Stimulated activated CD8-positive, alpha-beta memory T cell treated with anti-CD3 and anti-CD28 coated beads, Interleukin-12 subunit alpha, Interleukin-12 subunit beta, amount 100 ng/mL, for 24 hours (primary cell): ENCODE measurements around the gene PDP2.
"Not testable (repeated sequence)": the region's sequence is repeated elsewhere in the genome, so short reads cannot be mapped to it uniquely, and the experiment has no call there.

Experiments
- DNase-seq: peaks from one replicate; pipeline ENCODE4 v3.0.0-alpha.2; 2020; ENCODE audit errors: extremely low read depth

PDP2 gene

DNA sequence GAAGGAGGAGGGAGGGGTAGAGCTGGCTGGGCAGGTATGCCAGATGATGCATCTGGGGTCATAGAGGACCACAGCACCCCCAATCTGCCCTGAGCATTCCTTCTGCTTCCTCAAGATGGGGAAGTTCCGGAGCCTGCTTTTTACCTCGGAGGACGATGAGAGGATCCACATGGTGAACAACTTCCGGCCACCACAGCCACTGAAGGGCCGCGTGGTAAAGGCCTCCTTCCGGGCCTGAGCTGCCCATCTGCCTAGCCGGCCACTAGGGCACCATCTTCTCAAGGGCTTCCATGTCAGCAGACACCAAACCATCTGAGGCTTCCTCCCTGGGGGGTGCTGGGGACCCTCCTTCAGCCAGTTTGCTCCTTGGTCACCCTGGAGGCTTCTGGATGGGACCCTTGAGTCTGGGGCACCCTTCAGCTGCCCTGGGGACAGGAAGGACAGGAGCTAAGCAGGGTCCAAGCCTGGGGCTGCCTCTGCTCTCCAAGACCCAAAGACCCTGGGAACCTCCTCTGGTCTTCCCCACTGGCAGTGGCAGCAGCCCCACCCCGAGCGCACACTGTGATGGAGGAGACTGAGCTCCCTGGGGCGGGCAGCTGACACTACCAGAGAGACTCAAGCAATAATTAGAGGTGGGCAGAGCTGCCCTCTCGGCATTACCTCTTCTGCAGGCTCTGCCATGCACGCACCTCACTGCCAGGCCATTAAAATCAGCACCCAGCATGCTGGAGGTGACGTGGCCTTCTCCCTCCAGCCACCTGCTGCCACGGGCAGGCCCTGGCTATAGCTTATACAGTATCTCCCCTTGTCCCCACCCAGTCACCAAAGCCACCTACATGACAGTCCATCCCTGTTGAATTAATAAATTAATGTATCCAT, 26.8 kb upstream of the PDP2 start:
- DNase-seq = no peak

DNA sequence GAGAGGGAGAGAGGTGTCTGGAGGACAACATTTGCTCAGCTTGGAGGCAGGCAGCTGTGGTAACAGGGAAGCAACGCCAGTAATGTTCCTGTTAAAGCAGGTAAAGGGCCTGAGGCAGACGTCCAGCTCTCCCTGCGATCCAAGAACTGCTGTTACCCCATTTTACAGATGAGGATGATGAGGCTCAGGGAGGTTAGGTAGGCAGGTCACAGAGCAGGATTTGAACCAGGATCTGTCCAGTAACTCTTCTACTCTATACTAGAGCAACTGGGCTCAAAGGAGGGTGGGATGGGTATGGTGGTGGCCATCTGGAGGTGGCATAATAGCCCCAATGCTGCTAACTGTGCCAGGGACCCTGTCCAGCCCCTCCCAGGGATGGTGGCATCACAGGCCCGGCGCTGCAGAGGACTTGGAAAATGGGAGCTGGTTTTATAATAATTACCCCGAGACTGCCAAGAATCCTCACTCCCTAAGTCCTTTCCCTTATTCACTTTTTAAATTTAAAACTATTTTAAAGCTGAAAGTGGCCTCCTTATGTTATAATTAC, 24.1 kb upstream of the PDP2 start:
- DNase-seq = no peak

DNA sequence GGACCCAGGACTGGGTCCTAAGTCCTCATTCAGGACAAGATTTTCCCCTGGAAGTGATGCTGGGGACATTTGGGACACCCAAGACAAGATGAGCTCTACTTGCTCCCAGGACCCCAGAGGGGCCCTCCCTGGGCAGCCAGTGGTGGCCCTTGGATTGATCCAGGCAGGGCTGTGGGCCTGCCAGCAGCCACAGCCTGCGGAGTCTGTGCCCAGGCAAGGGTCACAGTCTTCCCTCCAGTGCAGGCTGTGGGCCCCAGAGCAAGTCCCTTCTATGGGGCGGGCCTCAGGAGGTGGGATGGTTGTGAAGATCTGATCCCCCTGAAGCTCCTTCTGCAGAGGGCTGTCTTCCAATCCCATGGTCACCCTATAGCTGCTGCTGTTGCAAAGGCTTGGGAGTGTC, 23.5 kb upstream of the PDP2 start:
- no peak for DNase-seq

DNA sequence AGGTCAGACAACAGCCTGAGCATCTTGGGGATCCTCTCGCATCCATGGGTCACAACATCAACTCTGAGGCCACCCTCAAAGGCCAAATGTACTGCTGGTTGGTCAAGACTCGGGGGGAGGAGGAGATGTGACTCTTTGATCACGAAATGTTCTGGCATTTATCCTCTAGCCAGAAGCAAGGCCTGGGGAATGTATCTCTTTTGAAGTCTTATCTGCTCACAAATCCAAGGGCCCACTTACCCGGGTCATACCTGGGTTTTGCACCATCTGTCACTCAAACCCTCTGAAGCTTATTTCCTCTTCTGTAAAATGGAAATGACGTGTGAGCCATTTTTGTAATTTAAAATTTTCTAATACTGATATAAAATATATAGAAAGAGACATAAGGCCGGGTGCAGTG, 22.9 kb upstream of the PDP2 start:
- DNase-seq = no peak

DNA sequence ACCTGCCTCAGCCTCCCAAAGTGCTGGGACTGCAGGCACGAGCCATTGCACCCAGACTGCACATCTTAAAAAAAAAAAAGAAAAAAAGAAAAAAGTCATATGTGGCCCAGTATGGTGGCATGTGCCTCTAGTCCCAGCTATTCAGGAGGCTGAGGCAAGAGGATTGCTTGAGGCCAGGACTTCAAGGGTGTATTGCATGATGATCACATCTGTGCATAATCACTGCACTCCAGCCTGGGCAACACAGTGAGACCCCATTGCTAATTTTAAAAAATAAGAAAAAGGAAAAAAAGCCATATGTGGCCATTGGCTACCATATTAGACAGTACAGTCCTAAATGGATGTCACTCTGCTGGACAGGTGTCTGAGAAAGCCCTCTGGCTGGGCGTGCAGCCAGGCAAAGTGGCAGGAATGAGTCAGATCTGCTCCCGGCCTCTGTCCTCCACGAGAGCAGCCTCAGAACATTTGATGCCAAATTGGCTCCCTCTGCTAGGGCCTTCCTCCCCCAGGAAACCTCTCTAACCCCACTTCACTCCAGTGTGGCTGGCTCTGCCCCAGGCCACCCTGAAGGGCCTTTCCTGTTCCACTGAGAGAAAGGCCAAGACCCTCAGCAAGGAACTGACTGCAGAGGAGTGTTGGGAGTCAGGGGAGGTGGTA, 21.4 kb upstream of the PDP2 start:
- DNase-seq = no peak

DNA sequence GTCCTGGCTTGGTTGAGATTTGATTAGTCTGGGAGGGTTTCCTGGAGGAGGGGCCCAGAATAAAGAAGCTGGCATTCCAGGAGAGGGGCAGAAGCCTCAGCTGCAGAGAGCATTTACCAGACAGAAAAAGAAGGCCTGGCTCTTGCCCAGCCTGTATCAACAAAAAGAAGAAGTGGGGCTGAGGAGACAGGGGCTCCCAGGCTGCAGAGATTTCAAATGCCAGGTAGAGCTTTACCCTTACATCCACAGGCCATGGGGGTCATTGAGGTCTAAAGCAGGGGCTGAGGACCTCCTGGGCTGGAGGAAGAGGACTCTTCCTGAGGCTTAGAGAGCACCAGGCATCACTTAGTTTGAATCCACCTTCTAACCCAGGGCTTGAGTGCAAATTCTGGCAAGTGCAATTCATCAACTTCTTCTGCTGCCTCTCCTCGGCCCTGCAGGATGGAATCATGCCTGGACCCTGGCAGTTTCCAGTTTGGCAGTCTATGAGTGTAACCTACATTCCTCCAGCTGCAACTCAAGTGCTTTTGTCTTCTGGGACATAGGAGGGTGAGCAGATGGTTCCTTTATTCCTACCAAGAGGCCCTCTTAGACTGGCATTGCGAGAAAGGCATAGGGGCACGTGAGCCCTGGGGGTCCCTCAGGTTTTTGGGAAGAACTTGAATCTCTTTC, 20.8 kb upstream of the PDP2 start:
- DNase-seq = no peak

DNA sequence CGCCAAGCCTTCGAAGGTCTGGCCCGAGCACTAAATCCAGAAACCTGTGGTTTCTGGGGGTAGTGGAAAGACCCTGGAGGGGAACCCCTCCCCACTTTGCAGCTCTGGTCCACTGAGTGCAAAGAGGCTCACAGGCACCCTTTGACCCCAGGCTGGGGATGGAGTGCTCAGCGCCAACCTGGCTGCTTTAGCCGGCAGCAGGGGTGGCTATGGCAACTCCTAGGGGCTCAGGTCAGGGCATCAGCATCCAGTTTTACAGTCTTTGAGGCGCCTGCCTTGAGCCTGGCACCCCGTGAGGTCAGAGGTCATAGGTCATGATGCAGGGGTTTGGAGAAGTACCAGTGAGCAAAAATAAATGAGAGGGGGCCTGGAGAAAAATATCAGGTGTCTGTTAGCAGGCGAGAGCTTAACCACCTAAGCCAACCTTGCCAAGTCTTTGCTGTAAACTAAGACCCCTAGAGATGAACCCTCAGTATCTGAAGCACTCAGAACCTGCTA, 18.2 kb upstream of the PDP2 start:
- DNase-seq = no peak

DNA sequence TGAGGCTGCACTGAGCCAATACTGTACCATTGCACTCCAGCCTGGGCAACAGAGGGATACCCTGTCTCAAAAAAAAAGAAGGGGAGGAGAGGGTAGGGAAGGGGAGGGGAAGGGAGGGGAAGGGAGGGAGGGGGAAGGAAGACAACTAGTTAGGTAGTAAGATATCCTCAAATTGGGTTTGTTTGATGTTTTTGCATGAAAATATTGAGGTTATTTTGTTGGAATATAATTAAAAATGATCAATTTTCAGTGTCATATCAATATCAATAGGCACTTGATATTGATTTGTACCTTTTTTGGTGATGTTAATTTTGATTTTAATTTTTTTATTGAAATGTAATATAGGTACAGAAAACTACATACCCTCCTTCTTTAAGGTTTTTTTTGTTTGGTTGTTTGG, 16.6 kb upstream of the PDP2 start:
- no peak for DNase-seq

DNA sequence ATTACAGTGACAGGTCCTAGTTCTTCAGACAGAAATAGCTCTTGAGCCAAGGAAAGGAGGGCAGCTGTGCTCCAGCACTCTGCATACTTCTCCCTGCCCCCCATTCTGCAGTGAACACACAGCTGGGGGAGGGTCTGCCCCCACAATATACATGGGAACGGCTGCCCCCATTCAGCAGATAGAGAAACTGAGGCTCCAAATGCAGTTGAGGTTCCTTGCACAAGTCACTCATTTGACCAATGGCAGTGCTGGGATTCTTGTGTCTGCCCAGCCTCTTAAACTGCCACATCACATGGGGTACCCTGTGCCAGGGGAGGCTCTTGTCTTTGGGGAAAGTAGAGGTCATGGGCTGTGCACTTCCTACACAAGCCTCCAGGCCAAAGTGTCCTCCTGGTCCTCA, 10.9 kb upstream of the PDP2 start:
- no peak for DNase-seq

DNA sequence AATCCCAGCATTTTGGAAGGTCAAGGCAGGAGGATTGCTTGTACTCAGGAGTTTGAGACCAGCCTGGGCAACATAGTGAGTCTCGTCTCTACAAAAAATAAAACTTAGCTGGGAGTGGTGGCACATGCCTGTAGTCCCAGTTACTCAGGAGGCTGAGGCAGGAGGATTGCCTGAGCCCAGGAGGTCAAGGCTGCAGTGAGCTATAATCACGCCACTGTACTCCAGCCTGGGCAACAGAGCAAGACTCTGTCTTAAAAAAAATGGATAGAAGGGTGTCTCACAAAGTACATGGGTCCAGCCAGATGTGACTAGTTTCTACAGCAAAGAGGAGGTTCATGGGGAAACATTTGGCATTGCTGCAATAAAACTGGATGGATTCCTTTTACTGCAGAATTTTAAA, 9.0 kb upstream of the PDP2 start:
- DNase-seq = not testable (repeated sequence)

DNA sequence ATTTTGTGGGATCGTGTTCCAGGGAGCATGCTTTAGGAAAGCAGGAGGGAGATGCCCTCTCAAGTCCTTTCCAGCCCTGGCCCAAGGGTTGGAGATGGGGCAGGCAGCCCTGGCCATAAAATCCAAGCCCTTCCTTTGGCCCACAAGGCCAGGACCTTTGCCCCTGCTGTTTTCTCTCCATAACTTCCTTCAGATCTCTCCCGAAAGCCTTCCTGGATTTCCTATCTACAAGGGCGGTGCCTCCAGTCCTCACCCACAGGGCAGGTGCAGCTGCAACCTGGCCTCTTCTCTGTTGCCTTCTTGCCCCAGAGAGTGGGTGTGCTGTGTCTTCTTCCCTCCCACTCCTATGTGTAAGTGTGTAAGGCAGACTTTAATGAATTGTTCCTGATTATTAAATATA, 8.5 kb upstream of the PDP2 start:
- no peak for DNase-seq

DNA sequence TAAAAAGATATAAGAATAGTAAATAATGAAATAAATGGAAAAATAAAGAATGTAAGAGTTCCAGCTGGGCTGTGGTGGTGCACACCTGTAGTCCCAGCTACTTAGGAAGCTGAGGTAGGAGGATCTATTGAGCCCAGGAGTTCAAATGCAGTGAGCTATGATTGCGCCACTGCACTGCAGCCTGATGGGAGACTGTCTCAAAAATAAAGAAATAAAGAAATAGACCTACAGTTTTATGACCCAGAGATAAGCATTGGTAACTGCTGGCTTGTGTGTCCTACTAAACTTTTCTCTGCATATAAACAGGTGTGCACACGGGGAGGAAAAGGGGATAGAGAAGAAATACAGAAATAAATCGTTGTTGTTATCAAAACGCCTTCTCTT, 7.8 kb upstream of the PDP2 start:
- no peak for DNase-seq

DNA sequence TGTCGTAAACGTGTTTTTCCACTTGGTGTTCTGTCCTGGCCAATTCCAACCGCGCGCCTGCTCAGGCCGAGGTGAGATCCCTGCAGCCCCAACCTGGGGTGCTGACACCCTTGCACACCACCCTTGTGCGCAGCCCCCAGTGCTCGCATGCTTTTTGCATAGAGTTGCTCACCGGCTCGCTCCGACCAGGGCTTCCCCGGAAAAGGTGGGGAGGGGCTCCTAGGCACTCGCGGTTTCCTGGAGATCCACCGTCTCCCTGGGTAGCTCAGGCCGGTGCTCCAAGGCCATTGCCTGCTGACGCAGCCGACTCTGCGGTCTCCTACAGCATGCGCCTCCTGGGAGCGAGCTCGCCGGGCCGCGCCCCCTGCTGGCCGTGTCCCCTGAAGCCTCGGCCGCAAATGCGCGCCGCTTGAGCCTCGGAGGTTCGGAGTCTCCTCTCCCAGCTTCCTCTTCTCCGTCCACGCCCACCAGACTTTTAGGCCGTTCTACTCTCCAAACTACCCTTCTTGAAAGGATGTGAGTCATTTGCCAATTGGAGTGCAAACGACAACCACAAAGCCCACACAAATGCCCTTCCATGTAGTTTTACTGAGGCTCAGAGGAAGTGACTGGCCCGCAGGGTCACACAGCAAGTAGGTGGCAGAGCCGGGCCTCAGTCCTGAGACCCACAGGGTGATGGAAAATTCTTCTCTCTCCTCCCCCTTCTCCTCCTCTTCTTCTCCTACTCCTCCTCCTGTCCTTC, 7.2 kb upstream of the PDP2 start:
- DNase-seq = peak; percentile 80

DNA sequence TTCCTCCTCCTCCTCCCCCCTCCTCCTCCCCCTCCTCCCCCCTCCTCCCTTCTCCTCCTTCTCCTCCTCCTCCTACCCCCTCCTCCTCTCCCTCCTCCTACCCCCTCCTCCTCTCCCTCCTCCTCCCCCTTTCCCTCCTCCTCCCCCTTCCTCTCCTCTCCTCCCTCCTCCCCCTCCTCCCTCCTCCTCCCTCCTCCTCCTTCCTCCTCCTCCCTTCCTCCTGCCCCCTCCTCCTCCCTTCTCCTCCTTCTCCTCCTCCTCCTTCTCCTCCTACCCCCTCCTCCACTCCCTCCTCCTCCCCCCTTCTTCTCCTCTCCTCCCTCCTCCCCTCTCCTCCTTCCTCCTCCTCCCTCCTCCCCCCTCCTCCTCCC, 6.6 kb upstream of the PDP2 start:
- no peak for DNase-seq

DNA sequence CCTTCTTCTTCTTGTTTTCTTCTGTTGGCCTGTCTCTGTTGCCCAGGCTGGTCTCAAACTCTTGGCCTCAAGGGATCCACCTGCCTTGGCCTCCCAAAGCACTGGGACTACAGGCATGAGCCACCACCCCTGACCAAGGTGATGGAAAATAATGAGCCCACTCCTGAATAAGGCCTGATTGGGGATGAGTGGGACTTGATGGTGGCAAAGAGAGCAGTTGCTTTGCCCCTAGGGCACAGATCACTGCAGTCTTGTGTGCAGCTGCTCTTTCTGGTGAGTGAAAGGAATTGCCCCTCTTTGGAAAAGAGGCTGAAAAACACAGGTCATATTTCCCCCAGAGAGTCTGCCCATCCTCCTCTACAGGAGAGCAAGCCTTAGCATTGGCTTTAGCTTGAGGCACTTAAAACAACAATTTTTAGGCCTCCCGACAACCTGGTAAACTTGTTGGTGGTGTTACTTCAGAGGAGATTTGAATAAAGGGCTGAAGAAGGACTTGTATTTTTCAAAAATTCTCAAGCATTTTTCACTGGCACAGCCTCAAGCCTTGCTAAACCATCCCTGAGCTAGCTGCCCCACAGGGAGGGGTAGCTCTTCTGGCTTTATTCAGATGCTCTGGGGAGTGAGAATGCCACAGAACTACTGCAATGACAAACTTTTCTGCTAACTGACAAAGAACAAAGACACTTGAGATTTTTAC, 6.1 kb upstream of the PDP2 start:
- no peak for DNase-seq

DNA sequence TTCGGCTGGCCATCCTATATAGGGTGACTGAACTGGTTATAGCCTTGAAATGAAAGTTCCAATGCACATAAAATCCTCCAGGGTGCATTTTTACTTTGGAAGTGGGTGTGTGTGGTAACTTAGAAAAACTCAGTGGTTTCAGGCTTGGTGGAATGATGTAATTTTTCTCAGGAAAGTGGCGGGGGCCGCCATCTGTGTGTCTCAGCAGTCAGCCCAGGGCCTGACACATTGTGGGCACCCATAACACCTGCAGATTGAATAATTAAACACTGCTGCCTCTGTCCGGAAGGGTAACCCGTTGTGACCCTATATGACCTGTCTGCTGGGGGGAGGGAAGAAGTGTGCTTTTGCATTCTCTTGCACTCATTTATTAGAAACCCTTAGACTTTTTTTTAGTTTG, 2.2 kb upstream of the PDP2 start:
- no peak for DNase-seq

DNA sequence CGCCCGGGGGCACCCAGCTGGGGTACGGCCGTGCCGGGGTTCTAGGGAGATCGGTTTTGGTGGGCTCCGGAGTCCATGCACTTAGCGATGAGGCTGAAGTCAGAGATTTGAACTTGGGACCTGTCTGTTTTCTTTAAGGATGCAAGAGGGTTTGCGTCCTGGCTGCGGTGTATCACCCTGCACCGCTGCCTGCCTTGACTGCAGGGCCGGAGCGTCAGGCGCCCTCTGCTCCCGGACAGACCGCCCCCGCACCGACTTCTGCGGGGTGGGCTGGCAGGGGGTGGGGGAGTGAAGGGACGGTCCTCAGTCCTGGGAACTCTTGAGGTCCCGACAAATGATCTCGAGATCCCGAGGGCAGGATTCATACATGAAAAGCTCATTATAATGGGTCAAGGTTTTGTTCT, 701 bp downstream of the PDP2 start:
- DNase-seq = no peak

DNA sequence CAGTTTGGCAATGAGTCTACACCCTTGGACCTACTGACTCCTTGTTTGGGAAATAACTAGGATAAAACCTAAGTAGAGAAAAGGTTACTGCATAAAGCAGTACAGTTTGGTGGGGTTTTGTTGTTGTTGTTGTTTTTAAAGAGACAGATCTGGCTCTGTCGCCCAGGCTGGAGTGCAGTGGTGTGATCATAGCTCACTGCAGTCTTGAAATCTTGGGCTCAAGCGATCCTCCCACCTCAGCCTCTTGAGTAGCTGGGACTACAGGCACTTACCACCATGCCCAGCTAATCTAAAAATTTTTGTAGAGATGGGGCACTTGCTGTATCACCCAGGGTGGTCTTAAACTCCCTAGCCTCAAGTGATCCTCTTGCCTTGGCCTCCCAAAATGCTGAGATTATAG, 1.2 kb downstream of the PDP2 start:
- DNase-seq = no peak

DNA sequence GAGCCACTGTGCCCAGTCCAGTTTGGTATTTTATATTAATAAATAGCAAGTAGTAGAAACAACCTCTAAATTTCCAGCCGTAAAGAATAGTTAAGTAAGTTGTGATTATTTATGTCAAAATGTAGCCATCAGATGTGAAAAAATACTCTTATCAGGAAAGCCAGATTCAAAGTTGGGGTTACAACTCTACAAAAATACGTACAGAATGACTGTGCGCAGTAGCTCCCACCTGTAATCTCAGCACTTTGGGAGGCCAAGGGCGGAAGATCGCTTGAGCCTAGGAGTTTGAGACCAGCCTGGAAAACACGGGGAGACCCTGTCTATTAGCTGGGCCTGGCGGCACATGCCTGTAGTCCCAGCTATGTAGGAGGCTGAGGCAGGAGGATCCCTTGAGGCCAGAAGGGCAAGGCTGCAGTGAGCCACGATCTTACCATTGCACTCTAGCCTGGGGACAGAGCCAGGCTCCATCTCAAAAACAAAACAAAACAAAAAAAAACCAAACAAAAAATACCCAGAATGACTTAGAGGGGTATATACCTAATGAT, 1.7 kb downstream of the PDP2 start:
- no peak for DNase-seq

DNA sequence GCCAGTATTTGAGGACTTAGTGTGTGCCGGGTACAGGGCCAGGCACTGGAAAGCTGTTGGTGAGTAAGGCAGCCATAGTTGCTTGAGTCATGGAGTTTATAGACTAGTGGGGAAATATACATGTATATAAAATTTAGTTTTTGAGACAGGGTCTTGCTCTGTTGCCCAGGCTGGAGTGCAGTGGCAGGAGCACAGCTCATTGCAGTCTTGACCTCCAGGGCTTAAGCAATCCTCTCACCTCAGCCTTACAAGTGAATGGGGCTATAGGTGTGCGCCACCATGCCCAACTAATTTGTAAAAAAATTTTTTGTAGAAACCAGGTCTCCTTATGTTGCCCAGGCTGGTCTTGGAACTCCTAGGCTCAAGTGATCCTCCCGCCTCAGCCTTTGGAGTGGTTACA, 2.4 kb downstream of the PDP2 start:
- DNase-seq = no peak

DNA sequence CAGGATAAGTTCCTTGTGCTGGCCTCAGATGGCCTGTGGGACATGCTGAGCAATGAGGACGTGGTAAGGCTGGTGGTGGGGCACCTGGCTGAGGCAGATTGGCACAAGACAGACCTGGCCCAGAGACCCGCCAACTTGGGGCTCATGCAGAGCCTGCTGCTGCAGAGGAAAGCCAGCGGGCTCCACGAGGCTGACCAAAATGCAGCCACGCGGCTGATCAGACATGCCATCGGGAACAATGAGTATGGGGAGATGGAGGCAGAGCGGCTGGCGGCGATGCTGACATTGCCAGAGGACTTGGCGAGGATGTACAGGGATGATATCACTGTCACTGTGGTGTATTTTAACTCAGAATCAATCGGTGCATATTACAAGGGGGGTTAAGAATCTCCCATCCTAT, 5.2 kb downstream of the PDP2 start:
- no peak for DNase-seq
